NCI-H82 treated with DMSO at 0.1 percent for 48 hours (cell line): ENCODE measurements around the gene TRIM75.
"Not testable (repeated sequence)": the region's sequence is repeated elsewhere in the genome, so short reads cannot be mapped to it uniquely, and the experiment has no call there.

Experiments used
- DNase-seq: peaks from one replicate; lab custom pipeline; 2025; ENCODE audit not compliant: unreplicated experiment; lab: John Stamatoyannopoulos, UW

The TRIM75 gene

DNA sequence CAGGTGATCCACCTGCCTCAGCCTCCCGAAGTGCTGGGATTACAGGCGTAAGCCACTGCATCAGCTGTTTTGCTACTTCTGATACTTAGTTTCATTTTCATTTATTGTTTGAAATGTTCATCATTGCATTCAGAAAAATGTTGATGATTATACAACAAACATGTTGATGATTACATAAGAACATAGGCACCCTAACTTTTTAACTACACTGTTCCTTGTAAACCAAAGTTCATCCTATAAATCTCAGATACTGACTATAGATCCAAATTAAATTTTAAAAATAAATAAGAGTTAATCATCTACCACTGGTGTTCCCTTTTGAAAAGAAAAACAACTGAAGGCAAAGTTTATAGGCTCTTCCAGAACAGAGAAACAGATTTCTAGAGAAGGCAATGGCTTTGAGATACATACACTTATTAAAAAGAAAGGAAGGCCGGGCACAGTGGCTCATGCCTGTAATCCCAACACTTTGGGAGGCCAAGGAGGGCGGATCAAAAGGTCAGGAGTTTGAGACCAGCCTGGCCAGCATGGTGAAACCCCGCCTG, 23.4 kb downstream of the TRIM75 start:
- no peak for DNase-seq

DNA sequence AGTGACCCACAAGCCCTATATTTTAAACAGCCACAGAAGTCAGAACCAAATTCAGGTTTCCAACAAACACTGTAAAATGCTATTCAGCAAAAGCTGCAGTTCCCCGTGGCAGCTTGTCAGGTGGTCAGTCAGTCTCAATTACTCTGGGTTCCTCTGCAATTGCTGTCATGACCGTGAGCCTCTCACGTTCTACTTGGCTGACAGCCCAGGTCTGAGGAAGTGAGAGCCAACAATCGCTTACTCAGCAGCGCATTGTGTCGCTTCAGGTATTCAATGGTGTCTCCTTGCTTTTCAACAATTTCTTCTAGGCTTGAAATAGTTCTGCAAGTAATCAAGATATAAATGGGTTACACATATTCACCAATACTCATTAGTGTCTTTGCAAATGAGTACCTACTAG, 25.8 kb downstream of the TRIM75 start:
- no peak for DNase-seq

DNA sequence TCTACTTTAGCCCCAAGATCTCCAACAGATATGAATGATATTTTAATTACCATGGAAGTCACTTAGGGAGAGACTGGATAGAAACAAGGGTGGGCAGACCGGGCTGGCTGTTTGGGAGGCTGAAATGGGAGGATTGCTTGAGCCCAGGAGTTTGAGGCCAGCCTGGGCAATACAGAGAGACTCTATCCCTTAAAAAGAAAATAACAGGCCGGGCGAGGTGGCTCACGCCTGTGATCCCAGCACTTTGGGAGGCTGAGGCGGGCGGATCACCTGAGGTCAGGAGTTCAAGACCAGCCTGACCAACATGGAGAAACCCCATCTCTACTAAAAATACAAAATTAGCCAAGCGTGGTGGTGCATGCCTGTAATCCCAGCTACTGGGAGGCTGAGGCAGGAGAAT, 31.1 kb downstream of the TRIM75 start:
- not testable (repeated sequence) for DNase-seq

DNA sequence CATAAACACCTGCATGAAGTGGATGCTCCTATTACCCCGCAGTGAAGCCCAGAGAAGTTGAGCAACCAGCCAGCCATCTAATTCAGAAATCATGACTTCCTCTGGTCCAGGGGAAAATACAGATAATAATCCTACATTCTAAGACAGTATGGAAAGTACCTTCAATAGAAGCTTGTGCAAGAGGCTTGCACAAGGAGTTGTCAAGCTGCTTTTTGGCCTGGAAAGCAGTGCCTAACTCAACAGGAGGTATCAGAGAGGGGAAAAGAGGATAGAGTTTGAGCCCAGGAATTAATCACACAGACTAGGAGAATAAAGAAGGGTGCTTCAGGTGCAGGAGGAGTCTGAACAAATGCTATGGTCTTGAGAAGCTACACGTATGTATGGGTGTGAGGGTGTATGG, 32.3 kb downstream of the TRIM75 start:
- DNase-seq, result no peak

DNA sequence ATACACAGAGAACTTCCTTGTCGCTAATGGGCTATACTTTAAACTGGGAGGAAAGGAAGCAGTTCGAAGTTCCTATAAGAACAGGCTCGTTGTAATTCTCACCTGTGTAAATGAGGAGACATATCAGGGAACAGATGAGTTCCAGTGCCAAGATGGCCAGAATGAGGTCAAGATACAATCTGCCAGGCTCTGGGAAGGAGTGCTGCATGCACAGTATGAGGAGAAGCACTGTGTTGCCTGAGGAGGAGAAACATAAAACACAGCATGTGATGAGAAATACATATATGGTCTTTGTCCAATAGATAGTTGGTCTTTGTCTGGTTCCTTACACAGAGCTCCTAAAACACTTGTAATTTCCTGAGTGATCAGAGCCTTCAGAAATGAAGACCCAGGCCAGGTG, 34.7 kb downstream of the TRIM75 start:
- no peak for DNase-seq

DNA sequence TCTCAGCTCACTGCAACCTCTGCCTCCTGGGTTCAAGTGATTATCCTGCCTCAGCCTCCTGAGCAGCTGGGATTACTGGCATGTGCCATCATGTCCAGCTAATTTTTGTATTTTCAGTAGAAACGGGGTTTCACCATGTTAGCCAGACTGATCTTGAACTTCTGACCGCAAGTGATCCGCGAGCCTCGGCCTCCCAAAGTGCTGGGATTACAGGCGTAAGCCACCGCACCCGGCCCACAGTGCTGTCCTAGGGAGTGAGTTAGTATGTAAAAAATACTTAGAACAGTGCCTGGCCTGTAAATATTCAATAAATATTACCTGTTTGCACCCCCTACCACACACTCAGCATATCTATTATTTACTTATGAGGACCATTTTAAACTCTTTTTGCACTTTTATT, 38.5 kb downstream of the TRIM75 start:
- DNase-seq, result not testable (repeated sequence)

DNA sequence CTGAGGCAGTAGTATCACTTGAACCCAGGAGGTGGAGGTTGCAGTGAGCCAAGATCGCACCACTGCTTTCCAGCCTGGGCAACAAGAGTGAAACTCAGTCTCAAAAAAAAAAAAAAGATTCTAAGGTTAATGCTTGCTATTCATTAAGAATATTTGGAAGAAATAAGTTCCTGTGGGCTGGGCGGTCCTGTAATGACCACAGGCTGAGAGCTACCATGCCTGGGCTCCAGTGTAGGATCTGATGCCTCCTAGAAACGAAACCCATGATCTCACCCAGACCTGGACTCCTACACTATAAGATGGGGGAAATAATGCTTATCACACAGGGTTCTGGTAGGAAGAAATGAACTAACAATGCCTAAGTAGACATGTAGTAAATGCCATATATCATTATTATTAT, 41.2 kb downstream of the TRIM75 start:
- DNase-seq, result no peak

DNA sequence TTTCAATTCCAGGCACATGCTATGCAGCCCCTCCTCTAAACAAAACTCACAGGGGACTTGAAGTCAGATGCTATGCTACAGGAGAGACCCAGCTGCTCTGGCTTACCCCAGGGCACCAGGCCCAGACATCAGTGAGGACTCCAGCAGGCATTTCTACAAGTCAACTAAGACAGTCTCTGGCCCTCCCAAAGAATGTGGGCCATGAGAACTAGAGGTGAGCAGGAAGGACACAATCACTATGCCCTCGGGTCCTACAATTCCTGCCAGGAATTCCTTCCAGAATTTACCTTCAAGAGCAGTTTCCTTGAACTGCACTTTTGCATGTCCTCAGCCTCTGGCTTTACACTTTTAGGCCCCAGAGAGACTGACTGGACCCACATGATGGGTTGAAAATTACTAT, 41.6 kb downstream of the TRIM75 start:
- DNase-seq, result no peak

DNA sequence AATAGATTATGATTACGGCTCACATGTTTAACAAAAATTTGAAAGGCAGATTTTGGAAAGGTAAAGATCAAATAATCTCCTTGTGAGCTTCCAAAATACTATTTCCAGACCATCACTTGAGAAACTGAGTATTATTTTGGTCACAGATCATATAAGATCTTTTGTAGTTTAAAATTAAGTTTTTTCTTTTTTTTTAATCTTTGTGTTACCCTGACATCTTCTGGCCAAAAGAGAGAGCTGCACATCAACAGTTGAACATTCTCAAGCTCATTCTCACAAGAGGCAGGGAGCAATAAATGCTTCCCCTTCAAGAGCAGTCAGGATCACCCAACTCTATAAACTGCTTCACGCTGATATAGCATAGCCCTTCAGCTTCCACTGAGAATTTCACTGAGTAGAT, 43.1 kb downstream of the TRIM75 start:
- DNase-seq, result no peak

DNA sequence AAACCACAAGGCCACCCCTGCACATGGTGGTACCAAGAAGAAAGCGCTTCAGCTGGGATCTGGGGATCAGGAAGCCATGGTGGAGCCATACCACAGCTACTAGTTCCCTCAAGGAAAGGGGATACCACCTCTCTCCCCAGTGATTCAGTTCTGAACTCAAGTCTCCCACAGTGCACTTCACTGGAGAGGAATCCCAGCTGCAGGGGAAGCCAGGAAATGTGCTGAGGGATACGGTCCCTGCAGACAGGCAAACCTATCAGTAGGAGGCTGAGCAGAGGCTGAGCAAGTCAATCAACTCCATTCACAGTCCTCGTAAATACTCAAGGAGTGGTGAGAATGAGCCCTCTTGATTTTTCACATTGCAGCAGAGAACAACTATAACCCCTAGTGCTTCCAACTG, 48.0 kb downstream of the TRIM75 start:
- no peak for DNase-seq

DNA sequence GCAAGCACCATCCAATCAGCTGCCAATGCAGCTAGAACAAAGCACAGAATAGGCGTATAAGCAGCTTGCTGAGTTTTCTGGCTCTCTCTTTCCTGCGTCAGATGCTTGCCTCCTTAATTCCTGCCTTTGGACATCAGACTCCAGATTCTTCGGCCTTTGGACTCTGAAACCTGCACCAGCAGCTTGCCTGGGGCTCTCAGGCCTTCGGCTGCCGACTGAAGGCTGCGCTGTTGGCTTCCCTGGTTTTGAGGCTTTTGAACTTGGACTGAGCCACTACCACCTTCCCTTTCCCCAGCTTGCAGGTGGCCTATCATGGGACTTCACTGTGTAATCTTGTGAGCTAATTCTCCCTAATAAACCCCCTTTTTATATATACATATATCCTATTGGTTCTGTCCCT, 52.9 kb downstream of the TRIM75 start:
- no peak for DNase-seq
